SU-DHL-6 (cell line): ENCODE data around the gene BAHCC1.

Experiments used
- H2AFZ ChIP-seq: fragments of 200-600 bp; sonication (generic); 2 replicates; pipeline ENCODE4 v1.6.1; 2014; ENCODE audit warnings: low read depth, mild to moderate bottlenecking, moderate library complexity, mixed read lengths, antibody characterized with exemption, low read length; ENCODE audit not compliant: severe bottlenecking
- H3F3A ChIP-seq: fragments of 200-600 bp; shearing (Covaris generic); 2 replicates; pipeline ENCODE4 v1.6.0; 2016; ENCODE audit warnings: antibody characterized with exemption, mild to moderate bottlenecking; ENCODE audit not compliant: insufficient read depth
- H3K27ac ChIP-seq: fragments of 200-600 bp; sonication (generic); 2 replicates; pipeline ENCODE4 v1.5.1; 2016; ENCODE audit warnings: low read depth, mild to moderate bottlenecking, low read length, moderate library complexity, mixed read lengths
- H3K27me3 ChIP-seq: fragments of 200-600 bp; sonication (generic), shearing (Covaris generic); 2 replicates; pipeline ENCODE4 v1.6.0; 2014; ENCODE audit warnings: mild to moderate bottlenecking, low read length
- H3K36me3 ChIP-seq: fragments of 200-600 bp; sonication (generic); 2 replicates; pipeline ENCODE4 v1.6.1; 2014; ENCODE audit warnings: mild to moderate bottlenecking, low read length, mixed read lengths
- H3K4me2 ChIP-seq: fragments of 300-600, 200-600 bp; shearing (Covaris generic), sonication (generic); 2 replicates; pipeline ENCODE4 v1.6.0; 2014; ENCODE audit warnings: low read length, low read depth, mild to moderate bottlenecking; ENCODE audit not compliant: poor library complexity, severe bottlenecking
- H3K4me3 ChIP-seq: fragments of 200-600 bp; sonication (generic); 2 replicates; pipeline ENCODE4 v1.5.1; 2014; ENCODE audit warnings: antibody characterized with exemption, low read length, mild to moderate bottlenecking, mixed read lengths; ENCODE audit not compliant: insufficient read depth, poor library complexity, severe bottlenecking
- H3K79me2 ChIP-seq: fragments of 200-600 bp; sonication (generic); 2 replicates; pipeline ENCODE4 v1.6.1; 2014; ENCODE audit warnings: mild to moderate bottlenecking, low read length, moderate library complexity; ENCODE audit not compliant: insufficient read depth
- H3K9ac ChIP-seq: fragments of 200-600 bp; sonication (generic); 2 replicates; pipeline ENCODE4 v1.7.0; 2014; ENCODE audit warnings: mild to moderate bottlenecking, low read length
- H3K9me2 ChIP-seq: fragments of 200-600 bp; sonication (generic); replicated peaks from 2 replicates; pipeline ENCODE4 v1.6.1; 2014; ENCODE audit warnings: low read length; ENCODE audit not compliant: insufficient read depth
- H3K9me3 ChIP-seq: fragments of 200-600 bp; sonication (generic); 2 replicates; pipeline ENCODE4 v1.6.1; 2014; ENCODE audit warnings: low read length, mixed read lengths; ENCODE audit not compliant: insufficient read depth
- H4K20me1 ChIP-seq: fragments of 200-600 bp; sonication (generic); 2 replicates; pipeline ENCODE4 v1.6.1; 2014; ENCODE audit warnings: low read depth, mild to moderate bottlenecking, antibody characterized with exemption, low read length, moderate library complexity, mixed read lengths
- EZH2phosphoT487 ChIP-seq: fragments of 200-600 bp; sonication (generic), shearing (Covaris generic); conservative IDR thresholded peaks from 2 replicates; pipeline ENCODE4 v1.6.1; 2018; ENCODE audit warnings: mild to moderate bottlenecking, antibody characterized with exemption, low read length, moderate library complexity, mixed read lengths
- TF ChIP-seq, protein P1 (sequence below): fragments of 200-600 bp; sonication (generic); IDR thresholded peaks from one replicate; pipeline ENCODE4 v1.5.1; 2017; ENCODE audit warnings: antibody characterized with exemption, mild to moderate bottlenecking, low read length, moderate library complexity; ENCODE audit not compliant: insufficient read depth, poor library complexity, severe bottlenecking

BAHCC1 gene

DNA sequence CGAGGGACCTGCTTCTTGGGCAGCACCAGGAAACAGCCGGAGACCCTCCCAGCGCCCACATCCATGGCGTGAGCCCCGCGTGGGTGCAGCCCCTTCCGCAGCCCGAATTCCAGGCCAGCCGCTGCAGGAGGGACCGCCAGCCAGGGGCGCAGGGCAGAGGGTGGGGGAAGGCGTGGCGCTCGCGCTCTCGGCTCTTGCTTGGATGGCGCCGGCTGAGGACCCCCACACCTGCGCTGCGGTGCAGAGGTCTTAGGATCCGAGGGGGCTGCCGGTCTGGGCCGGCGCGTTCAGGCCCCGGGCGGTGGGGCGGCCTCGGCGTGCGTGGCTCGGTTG is 88.6 kb downstream of the BAHCC1 start:
- no peak overlapping the region for H3K4me3 ChIP-seq
- no peaks in the 10 kb centered on the region for H3K79me2 ChIP-seq
- H4K20me1 ChIP-seq, result no peaks in the 10 kb centered on the region
- H3K9me3 ChIP-seq, result no peaks in the 10 kb centered on the region
- H2AFZ ChIP-seq, result no peak overlapping the region
- no peak for TF ChIP-seq EZH2phosphoT487
- TF ChIP-seq, protein P1, sequence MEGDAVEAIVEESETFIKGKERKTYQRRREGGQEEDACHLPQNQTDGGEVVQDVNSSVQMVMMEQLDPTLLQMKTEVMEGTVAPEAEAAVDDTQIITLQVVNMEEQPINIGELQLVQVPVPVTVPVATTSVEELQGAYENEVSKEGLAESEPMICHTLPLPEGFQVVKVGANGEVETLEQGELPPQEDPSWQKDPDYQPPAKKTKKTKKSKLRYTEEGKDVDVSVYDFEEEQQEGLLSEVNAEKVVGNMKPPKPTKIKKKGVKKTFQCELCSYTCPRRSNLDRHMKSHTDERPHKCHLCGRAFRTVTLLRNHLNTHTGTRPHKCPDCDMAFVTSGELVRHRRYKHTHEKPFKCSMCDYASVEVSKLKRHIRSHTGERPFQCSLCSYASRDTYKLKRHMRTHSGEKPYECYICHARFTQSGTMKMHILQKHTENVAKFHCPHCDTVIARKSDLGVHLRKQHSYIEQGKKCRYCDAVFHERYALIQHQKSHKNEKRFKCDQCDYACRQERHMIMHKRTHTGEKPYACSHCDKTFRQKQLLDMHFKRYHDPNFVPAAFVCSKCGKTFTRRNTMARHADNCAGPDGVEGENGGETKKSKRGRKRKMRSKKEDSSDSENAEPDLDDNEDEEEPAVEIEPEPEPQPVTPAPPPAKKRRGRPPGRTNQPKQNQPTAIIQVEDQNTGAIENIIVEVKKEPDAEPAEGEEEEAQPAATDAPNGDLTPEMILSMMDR, result no peak
- no peak overlapping the region for H3K27ac ChIP-seq
- 0 out of 2 replicates have a peak, but pooled peaks cover 5% of the 10 kb centered on the region for H3F3A ChIP-seq
- H3K9ac ChIP-seq, result no peak overlapping the region
- no peaks in the 10 kb centered on the region for H3K9me2 ChIP-seq
- H3K36me3 ChIP-seq, result no peaks in the 10 kb centered on the region
- H3K27me3 ChIP-seq, result no peaks in the 10 kb centered on the region
- H3K4me2 ChIP-seq, result no peak overlapping the region

DNA sequence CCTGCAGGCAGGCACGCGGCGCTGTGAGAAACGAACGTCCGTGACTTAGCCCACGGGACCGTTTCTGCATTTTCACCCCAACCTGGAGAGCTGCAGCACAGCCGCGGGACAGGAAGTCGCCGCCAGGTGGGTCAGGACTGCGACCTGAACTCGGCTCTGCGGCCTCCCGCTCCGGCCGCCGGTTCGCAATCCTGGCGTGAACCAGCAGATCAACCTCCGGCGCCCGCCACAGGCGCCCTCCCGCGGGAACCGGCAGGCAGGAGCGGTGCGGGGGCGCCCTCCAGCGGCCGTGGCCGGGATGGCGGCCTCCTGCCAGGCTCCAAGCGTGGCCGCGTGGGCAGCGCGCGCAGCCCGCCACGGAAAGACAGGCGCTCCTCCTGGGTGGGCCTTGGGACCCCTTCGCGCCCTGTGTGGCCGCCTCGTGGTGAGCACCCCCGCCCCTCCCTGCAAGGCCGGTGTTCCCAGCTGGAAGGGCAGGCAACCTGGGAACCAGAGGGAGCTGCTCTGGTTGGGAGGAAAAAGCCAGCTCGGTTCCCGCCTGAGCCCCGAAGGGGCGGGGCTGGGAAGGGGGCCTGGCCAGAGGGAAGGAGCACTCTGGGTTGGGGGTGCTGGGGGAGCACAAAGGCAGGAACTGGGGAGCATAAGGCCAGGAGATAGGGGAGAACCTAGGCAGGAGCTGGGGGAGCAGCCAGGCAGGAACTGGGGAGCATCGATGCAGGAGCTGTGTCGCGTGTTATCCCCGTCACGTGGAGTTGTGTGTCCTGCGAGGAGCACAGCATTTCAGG is 89.1 kb downstream of the BAHCC1 start:
- Histone ChIP-seq H3K4me3 (no peak overlapping the region), H3F3A (0 out of 2 replicates have a peak, but pooled peaks cover 5% of the 10 kb centered on the region), H3K9me3 (no peaks in the 10 kb centered on the region), H3K27ac (no peak overlapping the region), H3K9ac (peak overlapping the region; percentile 35; the same call in 1 of the 2 replicates), H3K4me2 (peak overlapping the region; percentile 41), H2AFZ (peak overlapping the region; percentile 58), H3K79me2 (no peaks in the 10 kb centered on the region), H4K20me1 (no peaks in the 10 kb centered on the region), H3K36me3 (no peaks in the 10 kb centered on the region), H3K27me3 (no peaks in the 10 kb centered on the region), H3K9me2 (no peaks in the 10 kb centered on the region)
- TF ChIP-seq, protein P1, result peak; percentile 94
- no peak for TF ChIP-seq EZH2phosphoT487

DNA sequence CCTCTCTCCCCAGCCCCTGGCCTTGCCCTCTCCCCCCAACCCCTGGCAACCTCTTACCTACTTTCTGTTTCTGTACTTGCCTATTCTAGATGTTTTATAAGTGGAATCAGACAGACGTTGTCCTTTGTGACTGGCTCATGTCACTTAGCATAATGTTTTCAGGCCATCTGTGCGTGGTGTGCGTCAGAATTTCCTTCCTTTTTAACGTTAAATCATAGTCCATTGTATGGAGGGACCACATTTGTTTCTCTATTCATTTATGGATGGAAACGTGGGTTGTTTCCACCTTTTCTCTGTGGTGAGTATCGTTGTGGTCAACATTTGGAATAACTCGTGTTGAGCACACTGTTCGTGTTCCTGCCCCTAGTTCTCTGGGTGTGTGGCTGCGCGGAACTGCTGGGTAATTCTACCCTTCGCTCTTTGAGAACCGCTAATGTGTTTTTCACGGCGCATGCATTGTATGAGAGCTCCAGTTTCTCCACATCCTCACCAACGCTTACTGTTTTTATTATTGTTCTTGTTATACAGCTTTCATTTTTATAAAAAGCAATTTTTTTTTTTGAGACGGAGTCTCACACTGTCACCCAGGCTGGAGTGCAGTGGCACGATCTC is 91.0 kb downstream of the BAHCC1 start:
- Histone ChIP-seq H2AFZ (no peak overlapping the region), H3K79me2 (no peaks in the 10 kb centered on the region), H3K27ac (no peak overlapping the region), H3K4me3 (no peak overlapping the region), H3K4me2 (no peak overlapping the region), H3K9me3 (no peaks in the 10 kb centered on the region), H3K27me3 (no peaks in the 10 kb centered on the region), H4K20me1 (no peaks in the 10 kb centered on the region), H3K36me3 (no peaks in the 10 kb centered on the region), H3K9ac (no peak overlapping the region), H3K9me2 (no peaks in the 10 kb centered on the region), H3F3A (0 out of 2 replicates have a peak, but pooled peaks cover 5% of the 10 kb centered on the region)
- no peak for TF ChIP-seq EZH2phosphoT487
- TF ChIP-seq, protein P1, result no peak
